Loucy (cell line): ENCODE measurements around the gene HES5.

Experiments used
- H2AFZ ChIP-seq: fragments of 200-600 bp; sonication (generic); 2 replicates; pipeline ENCODE4 v1.6.0; 2016; ENCODE audit warnings: antibody characterized with exemption, mild to moderate bottlenecking, low read length, moderate library complexity
- H3F3A ChIP-seq: fragments of 200-600 bp; 2 replicates; pipeline ENCODE4 v1.6.0; 2016; ENCODE audit warnings: antibody characterized with exemption, low read depth, mild to moderate bottlenecking
- H3K27me3 ChIP-seq: fragments of 200-600 bp; sonication (generic); 2 replicates; pipeline ENCODE4 v1.6.1; 2014; ENCODE audit warnings: low read length, mild to moderate bottlenecking; ENCODE audit not compliant: insufficient read depth, poor library complexity, severe bottlenecking
- H3K36me3 ChIP-seq: fragments of 200-600 bp; sonication (generic); 2 replicates; pipeline ENCODE4 v1.6.1; 2016; ENCODE audit warnings: low read length; ENCODE audit not compliant: insufficient read depth
- H3K4me1 ChIP-seq: fragments of 200-600 bp; sonication (generic); 2 replicates; pipeline ENCODE4 v1.5.1; 2014; ENCODE audit warnings: low read length, mild to moderate bottlenecking; ENCODE audit not compliant: insufficient read depth, poor library complexity, severe bottlenecking
- H3K4me2 ChIP-seq: fragments of 200-600 bp; sonication (generic); 2 replicates; pipeline ENCODE4 v1.6.0; 2014; ENCODE audit warnings: antibody characterized with exemption, low read length, low read depth, mild to moderate bottlenecking; ENCODE audit not compliant: poor library complexity, severe bottlenecking
- H3K4me3 ChIP-seq: fragments of 200-600 bp; sonication (generic); 2 replicates; pipeline ENCODE4 v1.5.1; 2014; ENCODE audit warnings: low read length, mild to moderate bottlenecking, mixed read lengths; ENCODE audit not compliant: poor library complexity, severe bottlenecking
- H3K79me2 ChIP-seq: fragments of 200-600 bp; sonication (generic); 2 replicates; pipeline ENCODE4 v1.6.1; 2014; ENCODE audit warnings: low read length; ENCODE audit not compliant: insufficient read depth
- H3K9ac ChIP-seq: fragments of 200-600 bp; sonication (generic); 2 replicates; pipeline ENCODE4 v1.6.0; 2014; ENCODE audit warnings: mild to moderate bottlenecking, low read depth, low read length, moderate library complexity; ENCODE audit not compliant: poor library complexity, severe bottlenecking
- H3K9me2 ChIP-seq: fragments of 200-600 bp; sonication (generic); replicated peaks from 2 replicates; pipeline ENCODE4 v1.6.1; 2016; ENCODE audit warnings: low read depth, low read length, mixed read lengths
- H3K9me3 ChIP-seq: fragments of 200-600 bp; sonication (generic); 2 replicates; pipeline ENCODE4 v1.6.1; 2014; ENCODE audit warnings: mild to moderate bottlenecking, antibody characterized with exemption, low read length, low read depth; ENCODE audit not compliant: insufficient read depth
- H4K20me1 ChIP-seq: fragments of 200-600 bp; sonication (generic); 2 replicates; pipeline ENCODE4 v1.6.0; 2014; ENCODE audit warnings: antibody characterized with exemption, low read length, mild to moderate bottlenecking; ENCODE audit not compliant: insufficient read depth, poor library complexity, severe bottlenecking
- EZH2phosphoT487 ChIP-seq: fragments of 200-600 bp; IDR thresholded peaks from 2 replicates; pipeline ENCODE4 v1.6.1; 2018; ENCODE audit warnings: antibody characterized with exemption, mild to moderate bottlenecking, moderate library complexity, borderline replicate concordance
- TF ChIP-seq, protein P1 (sequence below): fragments of 200-600 bp; sonication (generic); conservative IDR thresholded peaks from 2 replicates; pipeline ENCODE4 v1.5.1; 2014; ENCODE audit warnings: mild to moderate bottlenecking, antibody characterized with exemption, low read length

HES5 gene

DNA sequence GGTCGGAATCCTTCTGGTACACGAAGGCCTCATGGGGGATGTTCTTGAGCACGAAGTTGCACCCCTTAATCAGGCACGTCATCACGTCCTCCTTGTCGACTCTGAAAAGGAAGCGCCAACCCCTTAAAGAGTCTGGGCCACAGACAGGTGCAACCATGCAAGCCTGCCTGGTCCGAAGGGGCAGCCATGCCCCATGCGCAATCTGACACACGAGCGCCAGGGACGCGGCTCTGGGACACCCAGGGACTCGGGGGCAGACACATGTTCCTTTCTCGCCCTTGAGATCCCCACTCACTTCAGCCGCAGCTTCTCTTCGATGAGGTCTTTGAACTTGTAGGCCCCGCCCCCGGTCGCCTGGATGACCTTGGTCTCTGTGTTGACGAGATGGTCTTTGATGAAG is 9.3 kb downstream of the HES5 start:
- Histone ChIP-seq H3K27me3 (no peaks in the 10 kb centered on the region), H3K36me3 (peaks cover 53% of the 10 kb centered on the region; the same call in 1 of the 2 replicates), H4K20me1 (peaks cover 35% of the 10 kb centered on the region), H3F3A (no peaks in the 10 kb centered on the region), H3K9me2 (no peaks in the 10 kb centered on the region), H3K4me2 (no peak overlapping the region), H3K4me1 (peaks cover 21% of the 10 kb centered on the region), H3K79me2 (peaks cover 44% of the 10 kb centered on the region), H3K4me3 (no peak overlapping the region), H3K9ac (no peak overlapping the region), H2AFZ (no peak overlapping the region), H3K9me3 (no peaks in the 10 kb centered on the region)
- TF ChIP-seq, protein P1, sequence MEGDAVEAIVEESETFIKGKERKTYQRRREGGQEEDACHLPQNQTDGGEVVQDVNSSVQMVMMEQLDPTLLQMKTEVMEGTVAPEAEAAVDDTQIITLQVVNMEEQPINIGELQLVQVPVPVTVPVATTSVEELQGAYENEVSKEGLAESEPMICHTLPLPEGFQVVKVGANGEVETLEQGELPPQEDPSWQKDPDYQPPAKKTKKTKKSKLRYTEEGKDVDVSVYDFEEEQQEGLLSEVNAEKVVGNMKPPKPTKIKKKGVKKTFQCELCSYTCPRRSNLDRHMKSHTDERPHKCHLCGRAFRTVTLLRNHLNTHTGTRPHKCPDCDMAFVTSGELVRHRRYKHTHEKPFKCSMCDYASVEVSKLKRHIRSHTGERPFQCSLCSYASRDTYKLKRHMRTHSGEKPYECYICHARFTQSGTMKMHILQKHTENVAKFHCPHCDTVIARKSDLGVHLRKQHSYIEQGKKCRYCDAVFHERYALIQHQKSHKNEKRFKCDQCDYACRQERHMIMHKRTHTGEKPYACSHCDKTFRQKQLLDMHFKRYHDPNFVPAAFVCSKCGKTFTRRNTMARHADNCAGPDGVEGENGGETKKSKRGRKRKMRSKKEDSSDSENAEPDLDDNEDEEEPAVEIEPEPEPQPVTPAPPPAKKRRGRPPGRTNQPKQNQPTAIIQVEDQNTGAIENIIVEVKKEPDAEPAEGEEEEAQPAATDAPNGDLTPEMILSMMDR: no peak
- no peak for TF ChIP-seq EZH2phosphoT487

DNA sequence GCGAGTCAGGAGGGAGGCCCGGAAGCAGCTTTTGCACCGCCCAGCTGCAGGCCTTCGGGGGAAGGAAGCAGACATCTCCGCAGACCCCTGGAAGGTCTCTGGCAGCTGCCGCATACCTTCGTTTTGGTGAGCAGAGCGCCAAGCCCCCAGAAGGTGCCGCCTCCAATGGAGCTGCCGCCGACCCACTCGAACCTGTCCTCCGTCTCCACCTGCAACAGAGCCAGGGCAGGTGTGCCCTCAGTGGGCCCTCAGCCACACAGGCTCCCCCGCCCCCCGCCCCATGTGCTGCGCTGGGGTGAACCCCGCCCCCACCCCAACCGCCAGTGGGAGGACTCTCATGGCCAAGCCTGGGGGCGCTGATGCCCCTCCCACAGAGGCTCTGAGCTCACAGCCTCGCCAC is 9.9 kb downstream of the HES5 start:
- H3K4me3 ChIP-seq: no peak overlapping the region

GRCh38 chr1:2519729-2520128 is 10.3 kb downstream of the HES5 start:
- H3K9me2 ChIP-seq: no peaks in the 10 kb centered on the region
- peaks cover 33% of the 10 kb centered on the region for H3K79me2 ChIP-seq
- H3K4me2 ChIP-seq: no peak overlapping the region
- H3K9ac ChIP-seq: no peak overlapping the region
- peaks cover 63% of the 10 kb centered on the region; the same call in 1 of the 2 replicates for H3K36me3 ChIP-seq
- H3F3A ChIP-seq: no peaks in the 10 kb centered on the region
- H3K4me1 ChIP-seq: peaks cover 14% of the 10 kb centered on the region
- no peaks in the 10 kb centered on the region for H3K9me3 ChIP-seq
- peaks cover 24% of the 10 kb centered on the region for H4K20me1 ChIP-seq
- no peak overlapping the region for H2AFZ ChIP-seq
- no peak overlapping the region for H3K4me3 ChIP-seq
- no peaks in the 10 kb centered on the region for H3K27me3 ChIP-seq
- TF ChIP-seq, protein P1: no peak
- TF ChIP-seq EZH2phosphoT487: no peak

More for the DNA sequence above, 9.9 kb downstream of the HES5 start:
- Histone ChIP-seq H3K36me3 (peaks cover 58% of the 10 kb centered on the region; the same call in 1 of the 2 replicates), H3K79me2 (peaks cover 38% of the 10 kb centered on the region), H3K9me2 (no peaks in the 10 kb centered on the region), H3K9ac (no peak overlapping the region), H2AFZ (no peak overlapping the region), H3K27me3 (no peaks in the 10 kb centered on the region), H3K4me2 (no peak overlapping the region), H3K4me1 (peaks cover 18% of the 10 kb centered on the region), H3F3A (no peaks in the 10 kb centered on the region), H3K9me3 (no peaks in the 10 kb centered on the region), H4K20me1 (peaks cover 29% of the 10 kb centered on the region)
- no peak for TF ChIP-seq EZH2phosphoT487
- TF ChIP-seq, protein P1: no peak
